Endothelial cell (in vitro differentiated cells): ENCODE measurements around the gene TRIO. TPM values are rescaled to one million over a fixed set of nuclear protein-coding genes. Genes with fewer than 3 reads are reported as not detected.
A peak's percentile ranks its signal among the peaks of the same experiment; 100 is the strongest.

Experiments used
- DNase-seq: peaks from one replicate; pipeline ENCODE4 v3.0.0; 2021; ENCODE audit warnings: low spot score
- H3K27ac Mint-ChIP-seq: one replicate; pipeline ENCODE4 v1.8.0; 2021; ENCODE audit warnings: mixed read lengths, inconsistent platforms; ENCODE audit not compliant: unreplicated experiment
- H3K27me3 Mint-ChIP-seq: one replicate; pipeline ENCODE4 v1.8.0; 2021; ENCODE audit warnings: mild to moderate bottlenecking, moderate library complexity, mixed read lengths, inconsistent platforms; ENCODE audit not compliant: unreplicated experiment
- H3K36me3 Mint-ChIP-seq: one replicate; pipeline ENCODE4 v1.8.0; 2021; ENCODE audit warnings: mild to moderate bottlenecking, low read depth, mixed read lengths, inconsistent platforms; ENCODE audit not compliant: unreplicated experiment
- H3K4me1 Mint-ChIP-seq: one replicate; pipeline ENCODE4 v1.8.0; 2021; ENCODE audit warnings: mild to moderate bottlenecking, mixed read lengths, inconsistent platforms; ENCODE audit not compliant: unreplicated experiment
- H3K4me3 Mint-ChIP-seq: one replicate; pipeline ENCODE4 v1.8.0; 2021; ENCODE audit warnings: mild to moderate bottlenecking, mixed read lengths, inconsistent platforms; ENCODE audit not compliant: unreplicated experiment
- H3K9me3 Mint-ChIP-seq: one replicate; pipeline ENCODE4 v1.8.0; 2021; ENCODE audit warnings: mixed read lengths, inconsistent platforms; ENCODE audit not compliant: unreplicated experiment
- total RNA-seq: library from RNA; stranded (reverse); fragmentation: NEBNext Ultra II Directional; extraction: Animal tissue kit (Norgen Biotek cat#: 25700); gene quantifications from one replicate; pipeline ENCODE4 v1.2.1, GENCODE V29; 2021; ENCODE audit not compliant: unreplicated experiment
- TF ChIP-seq, protein P1 (sequence below): fragments of 200-600 bp; sonication (generic); IDR thresholded peaks from one replicate; pipeline ENCODE4 v1.5.0; 2021; ENCODE audit warnings: antibody characterized with exemption; ENCODE audit not compliant: unreplicated experiment

Gene TRIO
- total RNA-seq, 1 donor from 2014 or later, result 229 TPM

DNA sequence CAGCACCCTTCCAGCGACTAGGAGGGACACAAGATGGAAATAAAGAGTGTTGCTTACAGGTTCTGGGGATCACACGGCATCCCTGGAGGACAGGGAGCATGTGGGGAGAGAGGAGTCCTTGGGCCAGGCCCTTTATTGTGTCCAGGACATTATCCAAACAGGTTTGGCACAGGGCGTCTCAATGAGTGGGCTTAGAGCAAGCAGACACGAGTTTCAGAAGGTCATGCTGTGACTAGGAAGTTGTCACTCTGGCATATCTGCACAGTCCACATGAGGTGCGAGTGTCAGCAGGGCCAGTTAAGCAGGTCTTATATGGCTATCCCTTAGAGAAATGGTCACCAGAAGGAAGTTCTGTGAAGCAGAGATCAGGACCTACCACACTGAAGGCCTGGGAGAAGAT lies 263.9 kb downstream of the TRIO start:
- Mint-ChIP-seq H3K27ac (no peak overlapping the region), H3K36me3 (peaks cover 54% of the 10 kb centered on the region), H3K9me3 (no peaks in the 10 kb centered on the region), H3K27me3 (peaks cover 12% of the 10 kb centered on the region), H3K4me1 (no peaks in the 10 kb centered on the region), H3K4me3 (no peak overlapping the region)
- no peak for DNase-seq
- TF ChIP-seq, protein P1, sequence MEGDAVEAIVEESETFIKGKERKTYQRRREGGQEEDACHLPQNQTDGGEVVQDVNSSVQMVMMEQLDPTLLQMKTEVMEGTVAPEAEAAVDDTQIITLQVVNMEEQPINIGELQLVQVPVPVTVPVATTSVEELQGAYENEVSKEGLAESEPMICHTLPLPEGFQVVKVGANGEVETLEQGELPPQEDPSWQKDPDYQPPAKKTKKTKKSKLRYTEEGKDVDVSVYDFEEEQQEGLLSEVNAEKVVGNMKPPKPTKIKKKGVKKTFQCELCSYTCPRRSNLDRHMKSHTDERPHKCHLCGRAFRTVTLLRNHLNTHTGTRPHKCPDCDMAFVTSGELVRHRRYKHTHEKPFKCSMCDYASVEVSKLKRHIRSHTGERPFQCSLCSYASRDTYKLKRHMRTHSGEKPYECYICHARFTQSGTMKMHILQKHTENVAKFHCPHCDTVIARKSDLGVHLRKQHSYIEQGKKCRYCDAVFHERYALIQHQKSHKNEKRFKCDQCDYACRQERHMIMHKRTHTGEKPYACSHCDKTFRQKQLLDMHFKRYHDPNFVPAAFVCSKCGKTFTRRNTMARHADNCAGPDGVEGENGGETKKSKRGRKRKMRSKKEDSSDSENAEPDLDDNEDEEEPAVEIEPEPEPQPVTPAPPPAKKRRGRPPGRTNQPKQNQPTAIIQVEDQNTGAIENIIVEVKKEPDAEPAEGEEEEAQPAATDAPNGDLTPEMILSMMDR, result no peak

DNA sequence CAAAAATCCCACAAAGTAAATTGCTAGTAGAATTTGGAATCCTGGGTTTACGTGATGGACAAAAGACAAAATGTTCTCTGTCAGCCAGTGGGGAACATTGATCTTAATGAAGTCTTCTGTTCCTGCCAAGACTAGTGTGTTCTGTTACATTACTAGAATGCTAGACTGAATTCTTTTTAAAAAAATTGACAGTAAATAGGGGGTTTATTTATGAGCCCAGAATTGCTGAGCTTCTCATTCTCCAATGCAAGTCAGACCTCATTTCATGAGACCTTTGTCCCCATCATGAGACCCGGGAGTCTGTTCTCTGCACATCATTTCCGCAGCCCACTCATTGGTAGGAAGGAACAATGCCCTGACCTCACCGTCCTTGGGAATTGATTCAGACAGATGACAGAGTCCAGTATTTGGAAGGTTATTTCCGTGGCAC lies 264.6 kb downstream of the TRIO start:
- H3K4me1 Mint-ChIP-seq, result no peaks in the 10 kb centered on the region
- no peak overlapping the region for H3K4me3 Mint-ChIP-seq
- no peak for DNase-seq
- no peaks in the 10 kb centered on the region for H3K9me3 Mint-ChIP-seq
- peaks cover 47% of the 10 kb centered on the region for H3K36me3 Mint-ChIP-seq
- peaks cover 6% of the 10 kb centered on the region for H3K27me3 Mint-ChIP-seq
- H3K27ac Mint-ChIP-seq, result no peak overlapping the region
- TF ChIP-seq, protein P1, result no peak

DNA sequence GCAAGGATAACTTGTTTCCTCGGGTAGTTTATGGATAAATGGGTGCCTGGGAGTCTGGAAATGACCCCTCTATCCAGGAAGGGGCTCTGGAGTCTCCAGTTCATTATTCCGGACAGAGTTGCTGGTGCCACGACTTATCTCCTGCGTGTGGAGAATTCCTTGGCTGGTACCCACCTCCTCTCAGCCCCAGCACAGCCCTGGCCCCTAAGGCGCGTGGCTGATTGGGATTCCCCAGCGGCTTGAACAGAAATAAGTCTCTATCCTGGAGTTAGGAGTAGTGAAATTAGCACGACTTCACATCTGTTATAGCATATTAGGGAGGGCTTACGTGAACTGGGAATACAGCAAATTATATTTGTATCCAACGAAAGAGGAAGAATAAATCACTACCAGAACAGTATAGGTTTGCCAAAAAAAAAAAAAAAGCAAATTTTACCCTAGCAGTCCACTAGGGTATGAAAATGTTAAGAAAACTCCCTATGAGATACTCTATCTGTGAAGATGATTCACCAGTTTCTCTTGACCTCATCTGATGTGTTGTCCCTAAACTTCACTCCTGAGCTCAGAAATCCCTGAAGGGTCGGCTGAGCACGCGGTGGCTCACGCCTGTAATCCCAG lies 265.9 kb downstream of the TRIO start:
- no peak for DNase-seq
- TF ChIP-seq, protein P1, result peak; percentile 29
- no peaks in the 10 kb centered on the region for H3K4me1 Mint-ChIP-seq
- H3K9me3 Mint-ChIP-seq, result no peaks in the 10 kb centered on the region
- H3K4me3 Mint-ChIP-seq, result peak overlapping the region; percentile 73
- peaks cover 54% of the 10 kb centered on the region for H3K36me3 Mint-ChIP-seq
- H3K27me3 Mint-ChIP-seq, result peaks cover 3% of the 10 kb centered on the region
- H3K27ac Mint-ChIP-seq, result no peak overlapping the region

DNA sequence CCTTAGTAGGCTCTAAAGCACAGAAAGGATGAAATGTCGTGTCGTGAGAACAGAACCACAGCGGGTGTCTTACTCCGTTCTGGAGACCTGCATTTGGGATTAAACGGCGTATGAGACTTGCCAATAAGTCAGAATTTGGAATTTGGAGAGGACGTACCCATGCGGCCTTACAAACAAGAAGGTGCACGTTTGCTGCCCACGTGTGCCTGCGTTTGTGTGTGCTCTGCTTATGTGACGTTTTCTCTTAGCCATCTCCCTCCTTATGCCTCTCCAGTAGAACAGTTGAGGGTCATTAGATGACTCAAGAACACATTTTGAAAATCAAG lies 266.9 kb downstream of the TRIO start:
- H3K4me1 Mint-ChIP-seq, result peaks cover 1% of the 10 kb centered on the region
- H3K27ac Mint-ChIP-seq, result no peak overlapping the region
- H3K36me3 Mint-ChIP-seq, result peaks cover 57% of the 10 kb centered on the region
- TF ChIP-seq, protein P1, result no peak
- no peak overlapping the region for H3K4me3 Mint-ChIP-seq
- no peak for DNase-seq
- no peaks in the 10 kb centered on the region for H3K9me3 Mint-ChIP-seq
- H3K27me3 Mint-ChIP-seq, result no peaks in the 10 kb centered on the region

DNA sequence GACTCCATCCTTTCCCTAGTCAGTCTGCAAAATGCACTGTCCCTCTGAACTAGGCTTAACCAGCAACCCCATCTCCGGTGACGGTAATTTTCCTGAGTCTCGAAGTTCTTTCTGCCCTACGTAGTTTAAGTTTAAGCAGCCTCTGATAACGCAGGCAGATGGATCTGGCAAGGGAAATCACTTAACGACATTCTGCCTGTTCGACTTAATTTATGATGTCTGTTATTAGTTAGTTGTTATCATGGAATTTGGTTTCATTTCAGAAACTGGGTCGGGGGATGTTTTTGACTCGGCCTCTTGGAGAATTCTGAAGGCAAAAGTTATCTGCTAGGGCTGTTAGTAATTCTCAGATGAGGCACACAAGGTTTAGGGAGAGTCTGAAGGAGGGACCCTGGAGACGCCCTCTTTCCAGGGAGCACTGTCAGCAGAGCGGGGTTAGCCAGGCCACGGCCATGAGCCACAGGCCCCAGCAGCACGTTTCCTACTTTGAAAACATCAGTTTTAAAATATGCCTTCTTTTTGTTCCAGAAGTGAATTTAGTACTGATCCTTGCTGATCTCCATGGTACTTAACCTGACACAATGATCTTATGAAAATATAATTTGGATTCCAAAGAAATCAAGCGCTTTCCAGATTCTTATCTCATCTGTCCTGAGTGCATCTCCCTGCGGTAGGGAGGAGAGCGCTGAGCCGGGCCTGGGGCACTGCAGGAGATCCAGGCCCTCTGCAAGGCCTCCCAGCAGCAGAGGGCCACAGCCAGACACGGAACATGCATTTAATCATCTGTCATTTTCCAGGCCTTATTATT lies 267.5 kb downstream of the TRIO start:
- TF ChIP-seq, protein P1, result no peak
- Mint-ChIP-seq H3K4me1 (peaks cover 4% of the 10 kb centered on the region), H3K4me3 (peak overlapping the region; percentile 74), H3K9me3 (no peaks in the 10 kb centered on the region), H3K27me3 (no peaks in the 10 kb centered on the region), H3K36me3 (peaks cover 55% of the 10 kb centered on the region), H3K27ac (no peak overlapping the region)
- DNase-seq, result no peak
